Measurements from ENCODE around the gene IFT74. TPM values are rescaled to one million over a fixed set of nuclear protein-coding genes. Genes with fewer than 3 reads are reported as not detected.

The IFT74 gene
- total and polyA plus RNA-seq, 12 donors = 12.1 to 39.2 (median 19.5) TPM

- H3K9me3 ChIP-seq (replicated peaks in 1 of 3) = no peaks in the 10 kb centered on the region
- TF ChIP-seq CTCF (IDR thresholded peaks at IDR 0.05) (no peak), POLR2A (IDR thresholded peaks at IDR 0.05) (no peak)
- H3K36me3 ChIP-seq (replicated peaks in 1 of 2) = peaks cover 0 to 60% of the 10 kb centered on the region in 2 donors
- WGBS, 4 donors = 94 to 97% (median 96%) methylated on average over 4 of the region's 4 CpGs
- no peak for DNase-seq
- H3K27ac ChIP-seq = no peak overlapping the region
- H3K4me1 ChIP-seq (replicated peaks in 1 of 2) = no peaks in the 10 kb centered on the region
- H3K27me3 ChIP-seq = no peaks in the 10 kb centered on the region
- H3K4me3 ChIP-seq = no peak overlapping the region
- intact Hi-C loops (cut with DNase I) = no loop called here
Observed at GRCh38 chr9:26925609-26926008, 30.6 kb upstream of the IFT74 start.

DNA sequence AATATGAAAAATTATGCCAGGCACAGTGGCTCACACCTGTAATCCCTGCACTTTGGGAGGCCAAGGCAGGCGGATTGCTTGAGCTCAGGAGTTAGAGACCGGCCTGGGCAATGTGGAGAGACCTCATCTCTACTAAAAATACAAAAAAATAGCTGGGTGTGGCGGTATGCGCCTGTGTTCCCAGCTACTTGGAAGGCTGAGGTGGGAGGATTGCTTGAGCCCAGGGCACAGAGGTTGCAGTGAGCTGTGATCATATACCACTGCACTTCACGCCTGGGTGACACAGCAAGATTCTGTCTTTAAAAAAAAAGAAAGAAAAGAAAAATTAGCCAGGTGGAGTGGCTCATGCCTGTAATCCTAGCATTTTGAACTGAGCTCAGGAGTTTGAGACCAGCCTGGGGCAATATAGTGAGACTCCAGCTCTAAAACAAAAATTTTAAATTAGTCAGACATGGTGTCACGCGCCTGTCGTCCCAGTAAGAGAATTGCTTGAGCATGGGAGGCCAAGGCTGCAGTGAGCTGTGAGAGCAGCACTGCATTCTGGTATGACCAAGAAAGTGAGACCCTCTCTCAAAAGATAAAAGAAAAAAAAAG, 27.2 kb upstream of the IFT74 start:
- Histone ChIP-seq H3K4me1 (replicated peaks in 1 of 2) (no peaks in the 10 kb centered on the region), H3K27me3 (no peaks in the 10 kb centered on the region), H3K27ac (no peak overlapping the region), H3K4me3 (no peak overlapping the region), H3K9me3 (replicated peaks in 1 of 3) (no peaks in the 10 kb centered on the region), H3K36me3 (replicated peaks in 1 of 2) (peaks cover 0 to 31% of the 10 kb centered on the region in 2 donors)
- TF ChIP-seq CTCF (IDR thresholded peaks at IDR 0.05) (no peak), POLR2A (IDR thresholded peaks at IDR 0.05) (no peak)
- intact Hi-C loops (cut with DNase I) = no loop called here
- 94 to 97% (median 95%) methylated on average over 8 of the region's 8 CpGs for WGBS, 4 donors
- no peak for DNase-seq

DNA sequence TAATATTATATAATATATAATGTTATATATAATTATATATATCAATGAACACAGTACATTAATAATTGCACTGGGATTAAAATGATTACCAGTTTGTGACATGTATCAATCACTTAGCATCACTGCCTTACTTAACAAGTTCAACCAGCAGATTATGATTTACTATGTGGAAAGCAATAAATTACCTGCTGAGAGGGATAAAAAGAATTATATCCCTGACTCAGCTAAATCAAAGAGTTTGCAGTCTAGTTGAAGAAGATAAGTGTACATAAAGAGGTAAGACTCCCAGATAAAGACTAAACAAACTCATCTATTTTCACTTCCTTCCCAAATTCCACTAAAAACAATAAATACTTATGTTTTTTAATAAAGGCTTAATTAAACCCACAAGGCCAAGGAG, 20.4 kb upstream of the IFT74 start:
- DNase-seq = no peak
- H3K27me3 ChIP-seq = no peaks in the 10 kb centered on the region
- no peak overlapping the region for H3K4me3 ChIP-seq
- H3K36me3 ChIP-seq (replicated peaks in 1 of 2) = no peaks in the 10 kb centered on the region
- no peak for TF ChIP-seq CTCF (IDR thresholded peaks at IDR 0.05)
- no peak for TF ChIP-seq POLR2A (IDR thresholded peaks at IDR 0.05)
- H3K27ac ChIP-seq = no peak overlapping the region
- peaks cover 0 to 9% (median 0%) of the 10 kb centered on the region in 3 donors for H3K9me3 ChIP-seq (replicated peaks in 1 of 3)
- peaks cover 14 to 19% of the 10 kb centered on the region in 2 donors for H3K4me1 ChIP-seq (replicated peaks in 1 of 2)
- intact Hi-C loops (cut with DNase I) = no loop called here

GRCh38 chr9:26937816-26938371, 18.3 kb upstream of the IFT74 start:
- Histone ChIP-seq H3K4me3 (no peak overlapping the region), H3K9me3 (replicated peaks in 1 of 3) (peaks cover 0 to 9% (median 0%) of the 10 kb centered on the region in 3 donors), H3K27ac (no peak overlapping the region), H3K27me3 (no peaks in the 10 kb centered on the region), H3K4me1 (replicated peaks in 1 of 2) (peaks cover 17 to 31% of the 10 kb centered on the region in 2 donors), H3K36me3 (replicated peaks in 1 of 2) (no peaks in the 10 kb centered on the region)
- no peak for DNase-seq
- TF ChIP-seq POLR2A (IDR thresholded peaks at IDR 0.05) (no peak), CTCF (IDR thresholded peaks at IDR 0.05) (no peak)
- intact Hi-C loops (cut with DNase I) = no loop called here
- 96 to 100% (median 99%) methylated on average over 3 of the region's 3 CpGs for WGBS, 4 donors

All from adrenal gland (tissue), 12 donors.